Thyroid gland (tissue), 4 donors: Measurements from ENCODE around the gene RNF220. TPM values are rescaled to one million over a fixed set of nuclear protein-coding genes. Genes with fewer than 3 reads are reported as not detected.

Experiments
- DNase-seq, 2 donors: peaks; one replicate each; pipeline ENCODE4 v3.0.0-alpha.2; 2019
- H3K27ac ChIP-seq, 3 donors: fragments of 200-600 bp; sonication (generic); 1 replicate in 2 of 3; 2 replicates in 1 of 3; pipeline ENCODE4 v1.5.1; 2016 to 2019; ENCODE audit warnings: mild to moderate bottlenecking in 1 of 3, moderate library complexity in 1 of 3
- H3K27me3 ChIP-seq: fragments of 200-600 bp; sonication (generic); one replicate; pipeline ENCODE4 v1.5.1; 2019
- H3K36me3 ChIP-seq, 2 donors: fragments of 200-600 bp; sonication (generic); one replicate each; pipeline ENCODE4 v1.5.1; 2016 to 2019
- H3K4me1 ChIP-seq, 2 donors: fragments of 200-600 bp; sonication (generic); one replicate each; pipeline ENCODE4 v1.5.1; 2017 to 2019
- H3K4me3 ChIP-seq, 3 donors: fragments of 200-600 bp; sonication (generic); replicated peaks in 1 of 3; 1 replicate in 2 of 3; 2 replicates in 1 of 3; pipeline ENCODE4 v1.5.1; 2016; ENCODE audit warnings: mild to moderate bottlenecking in 1 of 3
- H3K9me3 ChIP-seq: fragments of 200-600 bp; sonication (generic); one replicate; pipeline ENCODE4 v1.5.1; 2017
- POLR2A ChIP-seq, 2 donors: fragments of 450-650 bp; IDR thresholded peaks; one replicate each; pipeline ENCODE4 v1.6.1; 2017; ENCODE audit warnings: antibody characterized with exemption in 2 of 2, mild to moderate bottlenecking in 2 of 2, moderate library complexity in 1 of 2
- WGBS, 2 donors: methylation state at CpG; one replicate each; pipeline ENCODE4 v1.1.5; 2017; 5-methylcytosine and 5-hydroxymethylcytosine counted together
- intact Hi-C: fragments of 100-400 bp; cut with DNase I; formaldehyde crosslinking; loops from one replicate; pipeline ENCODE4 v1.15.1; 2023
- total RNA-seq, 4 donors: library from RNA; depleted of rRNA; stranded (reverse); fragments of >200 nt; gene quantifications; one replicate each; pipeline ENCODE4 v1.2.3, GENCODE V29; 2016
- TF ChIP-seq, protein P1 (sequence below), 6 experiments: fragments of 200-600 bp in 3 of 6; fragments of 450-650 bp in 3 of 6; sonication (generic) in 3 of 6; IDR thresholded peaks; one replicate each; pipeline ENCODE4 v1.5.1; 2016 to 2019; ENCODE audit warnings: antibody characterized with exemption in 6 of 6, mild to moderate bottlenecking in 2 of 6, inconsistent platforms in 1 of 6, moderate library complexity in 1 of 6

RNF220 gene
- total RNA-seq, 4 donors from 2014 or later = 88.7 to 117 (median 102) TPM

DNA sequence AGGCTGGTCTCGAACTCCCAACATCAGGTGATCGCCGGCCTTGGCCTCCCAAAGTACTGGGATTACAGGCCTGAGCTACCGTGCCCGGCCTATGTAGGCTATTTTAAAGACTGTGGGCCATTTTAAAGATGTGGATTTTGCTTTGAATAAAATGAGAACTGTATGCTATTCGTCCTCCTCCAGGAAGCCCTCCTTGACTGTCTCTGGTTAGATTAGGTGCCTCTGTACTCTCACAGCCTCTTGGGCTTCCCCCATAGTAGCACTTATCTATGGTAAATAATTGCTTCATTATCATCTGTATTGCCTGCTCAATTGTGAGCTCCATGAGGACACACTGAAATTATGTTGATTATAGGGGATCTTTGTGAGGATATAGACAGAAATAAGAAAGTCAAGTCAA, 29.5 kb upstream of the RNF220 start:
- WGBS, 2 donors = 93 to 96% methylated on average over 6 of the region's 6 CpGs
- H3K36me3 ChIP-seq = no peaks in the 10 kb centered on the region
- TF ChIP-seq, protein P1, sequence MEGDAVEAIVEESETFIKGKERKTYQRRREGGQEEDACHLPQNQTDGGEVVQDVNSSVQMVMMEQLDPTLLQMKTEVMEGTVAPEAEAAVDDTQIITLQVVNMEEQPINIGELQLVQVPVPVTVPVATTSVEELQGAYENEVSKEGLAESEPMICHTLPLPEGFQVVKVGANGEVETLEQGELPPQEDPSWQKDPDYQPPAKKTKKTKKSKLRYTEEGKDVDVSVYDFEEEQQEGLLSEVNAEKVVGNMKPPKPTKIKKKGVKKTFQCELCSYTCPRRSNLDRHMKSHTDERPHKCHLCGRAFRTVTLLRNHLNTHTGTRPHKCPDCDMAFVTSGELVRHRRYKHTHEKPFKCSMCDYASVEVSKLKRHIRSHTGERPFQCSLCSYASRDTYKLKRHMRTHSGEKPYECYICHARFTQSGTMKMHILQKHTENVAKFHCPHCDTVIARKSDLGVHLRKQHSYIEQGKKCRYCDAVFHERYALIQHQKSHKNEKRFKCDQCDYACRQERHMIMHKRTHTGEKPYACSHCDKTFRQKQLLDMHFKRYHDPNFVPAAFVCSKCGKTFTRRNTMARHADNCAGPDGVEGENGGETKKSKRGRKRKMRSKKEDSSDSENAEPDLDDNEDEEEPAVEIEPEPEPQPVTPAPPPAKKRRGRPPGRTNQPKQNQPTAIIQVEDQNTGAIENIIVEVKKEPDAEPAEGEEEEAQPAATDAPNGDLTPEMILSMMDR (IDR thresholded peaks at IDR 0.05) = no peak
- no peak for DNase-seq
- no peaks in the 10 kb centered on the region for H3K9me3 ChIP-seq
- H3K27me3 ChIP-seq = no peaks in the 10 kb centered on the region
- H3K4me1 ChIP-seq = no peaks in the 10 kb centered on the region
- H3K27ac ChIP-seq = no peak overlapping the region
- no peak overlapping the region for H3K4me3 ChIP-seq
- intact Hi-C loops = no loop called here

DNA sequence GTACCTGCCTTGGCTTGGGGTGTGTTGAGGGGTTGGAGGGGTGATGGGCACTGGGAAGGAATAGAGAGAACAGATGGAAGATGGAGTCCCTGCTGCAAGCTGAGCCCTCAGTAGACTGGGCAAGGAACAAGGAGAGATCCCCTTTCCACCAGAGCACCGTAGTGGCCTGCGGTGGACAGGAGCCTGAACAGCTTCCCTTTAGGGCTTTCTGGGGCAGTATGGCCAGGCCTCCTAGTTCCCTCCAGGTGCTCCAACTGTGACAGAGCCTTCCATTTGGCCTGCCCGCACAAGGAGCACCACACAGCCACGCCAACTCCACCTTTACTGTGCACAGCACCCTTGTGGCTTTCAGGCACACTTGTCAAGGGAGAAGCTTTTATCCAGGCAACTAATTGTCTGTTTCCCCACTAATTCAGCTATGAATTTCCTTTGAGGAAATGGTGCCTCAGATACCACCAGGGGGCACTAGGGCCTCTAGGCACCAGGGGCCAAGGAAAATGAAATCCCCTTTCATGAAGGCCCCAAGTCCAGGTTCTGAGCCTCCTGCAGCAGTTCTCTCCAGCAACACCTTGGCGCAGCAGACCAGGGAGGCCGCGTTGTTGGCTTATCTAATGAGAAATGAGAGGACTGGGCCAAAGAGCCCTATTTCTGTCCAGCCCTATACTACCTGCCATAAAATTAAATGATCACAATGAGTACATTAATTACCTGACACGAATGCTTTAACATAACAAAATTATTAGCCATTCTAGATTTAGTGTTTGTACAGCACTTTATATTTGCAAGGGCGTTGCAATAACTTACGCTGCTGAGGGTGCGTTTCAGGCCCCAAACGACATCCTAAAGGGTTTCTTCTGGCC, 26.9 kb upstream of the RNF220 start:
- Histone ChIP-seq H3K27me3 (no peaks in the 10 kb centered on the region), H3K27ac (no peak overlapping the region), H3K4me1 (no peaks in the 10 kb centered on the region), H3K36me3 (no peaks in the 10 kb centered on the region), H3K4me3 (no peak overlapping the region), H3K9me3 (no peaks in the 10 kb centered on the region)
- DNase-seq = peak; percentile 56 to 65
- intact Hi-C loops = loop anchor here (2.0 kb wide), 1 partner anchor 215 kb away; no protein-coding TSS in a partner anchor
- 54 to 68% methylated on average over 12 of the region's 12 CpGs for WGBS, 2 donors
- TF ChIP-seq POLR2A (IDR thresholded peaks at IDR 0.05) = no peak
- TF ChIP-seq, protein P1 (IDR thresholded peaks at IDR 0.05) = peak; percentile 27 to 73 (median 59)

DNA sequence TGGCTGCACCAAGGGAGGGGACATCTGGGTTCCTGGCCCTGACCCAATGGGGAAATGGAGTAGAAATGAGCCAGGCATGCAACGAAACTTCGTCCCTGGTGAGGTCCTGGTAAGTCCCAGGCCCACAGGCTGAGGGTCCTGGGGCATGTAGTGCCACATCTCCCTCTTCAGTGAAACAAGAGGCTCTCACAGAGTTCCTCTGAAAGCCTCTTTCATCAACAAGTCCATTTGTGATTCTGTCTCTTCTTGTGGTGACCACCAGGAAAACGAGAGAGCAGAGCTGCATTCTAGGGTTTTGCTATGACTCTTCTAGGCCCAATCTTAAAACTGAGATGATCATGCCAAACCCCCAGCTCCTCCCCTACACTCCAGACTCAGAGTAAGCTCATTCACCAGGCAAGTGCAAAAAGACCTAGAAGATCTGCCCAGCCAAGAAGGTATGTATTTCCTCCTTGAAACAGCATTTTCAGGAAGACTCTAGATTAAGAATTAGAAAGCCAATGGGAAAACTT, 24.3 kb upstream of the RNF220 start:
- H3K4me1 ChIP-seq = no peaks in the 10 kb centered on the region
- TF ChIP-seq, protein P1 (IDR thresholded peaks at IDR 0.05) = no peak
- TF ChIP-seq POLR2A (IDR thresholded peaks at IDR 0.05) = no peak
- WGBS, 2 donors = 67 to 72% methylated on average over 3 of the region's 3 CpGs
- no peak overlapping the region for H3K27ac ChIP-seq
- intact Hi-C loops = no loop called here
- H3K9me3 ChIP-seq = no peaks in the 10 kb centered on the region
- no peak overlapping the region for H3K4me3 ChIP-seq
- no peak for DNase-seq
- no peaks in the 10 kb centered on the region for H3K36me3 ChIP-seq
- H3K27me3 ChIP-seq = no peaks in the 10 kb centered on the region

DNA sequence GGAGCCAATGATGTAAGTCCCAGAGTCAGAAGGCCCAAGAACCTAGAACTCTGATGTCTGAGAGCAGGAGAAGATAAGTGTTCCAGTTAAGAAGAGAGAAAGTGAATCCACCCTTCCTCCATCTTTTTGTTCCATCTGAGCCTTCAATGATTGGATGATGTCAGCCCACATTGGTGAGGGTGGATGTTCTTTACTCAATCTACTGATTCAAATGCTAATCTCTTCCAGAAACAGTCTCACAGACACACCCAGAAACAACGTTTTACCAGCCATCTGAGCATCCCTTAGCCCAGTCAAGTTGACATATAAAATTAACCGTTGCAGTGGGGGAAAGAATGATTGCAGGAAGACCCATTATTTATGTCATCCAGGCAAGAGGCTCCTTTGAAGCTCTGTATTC, 16.5 kb upstream of the RNF220 start:
- 46 to 68% methylated on average over 2 of the region's 2 CpGs for WGBS, 2 donors
- TF ChIP-seq, protein P1 (IDR thresholded peaks at IDR 0.05) = no peak
- no peak for TF ChIP-seq POLR2A (IDR thresholded peaks at IDR 0.05)
- intact Hi-C loops = no loop called here
- no peaks in the 10 kb centered on the region for H3K9me3 ChIP-seq
- no peak overlapping the region for H3K4me3 ChIP-seq
- no peaks in the 10 kb centered on the region for H3K36me3 ChIP-seq
- H3K27ac ChIP-seq = no peak overlapping the region
- H3K27me3 ChIP-seq = no peaks in the 10 kb centered on the region
- H3K4me1 ChIP-seq = no peaks in the 10 kb centered on the region
- DNase-seq = no peak

DNA sequence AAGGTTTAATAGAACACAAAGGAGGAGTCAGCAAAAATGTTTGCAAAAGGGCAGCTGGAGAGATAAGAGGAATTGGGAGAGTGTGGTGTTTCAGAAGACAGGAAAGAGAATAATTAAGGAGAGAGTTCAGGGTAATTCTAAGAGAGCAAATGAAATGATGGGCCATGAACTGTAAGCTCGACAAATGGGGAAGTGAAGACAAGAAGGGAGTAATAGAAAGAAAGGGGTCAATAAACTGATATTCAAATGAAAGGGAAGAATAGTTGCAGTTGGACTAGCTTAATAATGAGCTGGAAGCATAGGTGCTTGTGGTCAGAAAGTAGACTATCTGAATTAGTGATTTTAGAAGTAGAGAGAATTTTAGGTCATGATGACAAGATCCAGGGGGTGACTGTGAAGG, 15.6 kb upstream of the RNF220 start:
- DNase-seq = no peak
- H3K36me3 ChIP-seq = no peaks in the 10 kb centered on the region
- no peaks in the 10 kb centered on the region for H3K9me3 ChIP-seq
- no peak overlapping the region for H3K27ac ChIP-seq
- no peaks in the 10 kb centered on the region for H3K27me3 ChIP-seq
- TF ChIP-seq, protein P1 (IDR thresholded peaks at IDR 0.05) = no peak
- TF ChIP-seq POLR2A (IDR thresholded peaks at IDR 0.05) = no peak
- no peaks in the 10 kb centered on the region for H3K4me1 ChIP-seq
- 82 to 95% methylated on average over 1 of the region's 1 CpG for WGBS, 2 donors
- no peak overlapping the region for H3K4me3 ChIP-seq
- intact Hi-C loops = no loop called here
